Measurements from ENCODE around the gene SLC26A2. TPM values are rescaled to one million over a fixed set of nuclear protein-coding genes. Genes with fewer than 3 reads are reported as not detected.

Gene SLC26A2
- total RNA-seq, 4 donors from 2014 or later = 7.9 to 14.5 (median 8.6) TPM

DNA sequence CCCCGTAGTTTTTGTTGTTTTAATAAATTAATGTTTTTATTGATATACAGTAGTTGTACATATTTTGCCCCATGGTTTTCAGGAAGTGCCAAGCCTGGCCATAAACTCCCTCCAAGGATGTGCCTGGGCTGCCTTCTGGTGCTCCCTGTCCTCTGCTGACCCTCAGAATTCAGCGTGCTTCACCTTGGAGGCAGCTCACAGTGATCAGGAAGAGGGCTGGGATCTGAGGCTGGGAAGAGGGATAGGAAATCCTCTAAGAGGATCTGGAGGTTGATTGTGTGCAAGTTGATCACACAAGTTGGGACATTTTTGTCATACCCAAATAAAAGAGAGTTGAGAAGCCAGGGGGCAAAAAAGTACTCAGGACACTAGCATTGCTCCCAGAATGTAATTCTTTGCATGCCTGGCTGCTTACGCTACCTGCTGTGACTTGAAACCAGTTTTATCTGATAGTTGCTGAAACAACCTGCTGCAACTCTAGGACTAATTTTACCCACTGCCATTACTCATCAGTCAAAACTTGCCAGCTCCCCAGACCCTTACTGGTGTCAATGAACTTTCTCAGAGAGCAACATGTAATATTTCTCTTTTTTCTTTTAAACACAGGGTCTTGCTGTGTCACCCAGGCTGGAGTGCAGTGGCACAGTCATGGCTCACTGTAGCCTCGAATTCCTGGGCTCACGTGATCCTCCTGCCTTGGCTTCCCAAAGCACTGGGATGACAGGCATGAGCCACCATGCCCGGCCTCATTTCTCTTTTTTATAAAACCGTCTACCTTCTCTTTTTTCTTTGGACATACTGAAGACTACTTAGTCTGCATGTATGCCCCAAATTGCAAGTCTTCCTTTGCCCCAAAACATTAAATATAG is 44.9 kb upstream of the SLC26A2 start:
- no peak for ATAC-seq
- no peak overlapping the region for H3K27ac ChIP-seq
- H3K4me1 ChIP-seq = no peaks in the 10 kb centered on the region
- no peaks in the 10 kb centered on the region for H3K36me3 ChIP-seq
- H3K27me3 ChIP-seq = peaks cover 32% of the 10 kb centered on the region
- 67 to 84% methylated on average over 2 to 7 of the region's 7 CpGs for WGBS, 2 donors (ENCODE audit: low coverage in 1 of 2)
- no peak overlapping the region for H3K4me3 ChIP-seq
- no peak for TF ChIP-seq POLR2AphosphoS5 (IDR thresholded peaks at IDR 0.05)
- no peak for TF ChIP-seq EP300 (IDR thresholded peaks at IDR 0.05)
- no peak for TF ChIP-seq POLR2A (IDR thresholded peaks at IDR 0.05)
- TF ChIP-seq CTCF (IDR thresholded peaks at IDR 0.05) = no peak
- no peaks in the 10 kb centered on the region for H3K9me3 ChIP-seq

DNA sequence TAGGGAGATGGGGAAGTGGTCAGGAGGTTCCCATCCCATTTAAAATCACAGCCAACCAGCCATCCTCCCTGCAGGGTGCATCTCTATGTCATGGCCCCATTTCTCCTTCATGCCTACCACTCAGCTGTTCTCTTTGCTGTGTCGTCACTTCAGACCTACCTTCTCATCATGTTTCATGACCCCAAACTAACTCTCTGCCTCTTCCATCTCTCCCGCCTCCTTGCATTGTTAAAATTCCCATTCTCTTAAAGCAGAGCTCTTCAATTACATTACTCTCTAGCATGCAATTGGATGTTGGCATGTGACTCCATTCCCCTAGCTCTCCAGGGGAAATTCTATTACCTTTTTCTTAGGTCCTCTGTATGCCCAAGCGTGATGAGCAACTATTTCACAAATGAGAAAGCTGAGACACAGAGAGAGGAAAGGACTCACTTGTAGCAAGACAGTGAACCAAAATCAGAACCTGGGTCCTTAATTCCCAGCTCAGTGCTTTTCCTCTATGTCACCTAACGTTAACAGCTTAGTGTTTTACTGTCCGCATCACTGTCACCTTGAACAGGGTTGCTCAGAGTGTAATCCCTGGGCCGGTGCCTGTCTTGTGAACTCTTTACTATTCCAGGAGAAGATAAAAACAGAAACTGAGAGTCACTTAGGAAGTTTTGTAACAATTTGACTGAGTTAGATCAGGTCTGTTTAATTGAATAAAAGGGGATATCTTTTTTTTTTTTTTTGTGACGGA is 44.1 kb upstream of the SLC26A2 start:
- Histone ChIP-seq H3K4me3 (no peak overlapping the region), H3K9me3 (no peaks in the 10 kb centered on the region), H3K27ac (no peak overlapping the region), H3K36me3 (no peaks in the 10 kb centered on the region), H3K27me3 (peaks cover 26% of the 10 kb centered on the region), H3K4me1 (no peaks in the 10 kb centered on the region)
- no peak for ATAC-seq
- TF ChIP-seq POLR2A (IDR thresholded peaks at IDR 0.05) (no peak), CTCF (IDR thresholded peaks at IDR 0.05) (no peak), POLR2AphosphoS5 (IDR thresholded peaks at IDR 0.05) (no peak), EP300 (IDR thresholded peaks at IDR 0.05) (no peak)
- 75 to 87% methylated on average over 4 to 6 of the region's 7 CpGs for WGBS, 2 donors (ENCODE audit: low coverage in 1 of 2)

DNA sequence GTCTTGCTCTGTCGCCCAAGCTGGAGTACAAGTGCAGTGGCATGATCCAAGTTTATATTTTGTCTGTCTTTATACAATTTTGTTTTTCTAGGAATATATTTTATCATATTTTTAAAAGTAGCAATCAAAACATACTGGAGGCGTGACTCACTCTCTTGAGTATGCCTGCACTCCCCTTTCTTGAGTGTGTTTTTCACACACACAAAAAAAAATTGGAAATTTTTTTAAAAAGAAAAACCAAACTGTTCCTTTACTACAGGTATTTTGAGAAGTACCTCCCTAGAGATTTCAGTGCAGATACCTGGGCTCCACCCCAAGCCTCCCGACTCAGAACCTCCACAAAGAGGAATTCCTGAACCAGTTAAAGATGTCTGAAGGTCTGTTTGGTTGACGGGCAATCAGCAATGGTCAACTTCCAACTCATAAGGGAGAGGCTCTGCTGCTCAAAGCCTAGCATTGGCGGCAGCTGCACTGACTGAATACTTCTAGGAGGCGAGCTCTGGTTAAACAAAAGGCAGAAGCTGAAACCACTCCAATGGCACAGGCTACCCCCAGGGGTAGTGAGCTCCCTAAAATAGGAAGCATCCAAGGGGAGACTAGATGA is 43.4 kb upstream of the SLC26A2 start:
- Histone ChIP-seq H3K9me3 (no peaks in the 10 kb centered on the region), H3K27ac (no peak overlapping the region), H3K27me3 (peaks cover 26% of the 10 kb centered on the region), H3K4me3 (no peak overlapping the region), H3K36me3 (no peaks in the 10 kb centered on the region), H3K4me1 (no peaks in the 10 kb centered on the region)
- 64 to 86% methylated on average over 1 to 3 of the region's 6 CpGs for WGBS, 2 donors (ENCODE audit: low coverage in 1 of 2)
- TF ChIP-seq POLR2A (IDR thresholded peaks at IDR 0.05) (no peak), CTCF (IDR thresholded peaks at IDR 0.05) (no peak), POLR2AphosphoS5 (IDR thresholded peaks at IDR 0.05) (no peak), EP300 (IDR thresholded peaks at IDR 0.05) (no peak)
- no peak for ATAC-seq

DNA sequence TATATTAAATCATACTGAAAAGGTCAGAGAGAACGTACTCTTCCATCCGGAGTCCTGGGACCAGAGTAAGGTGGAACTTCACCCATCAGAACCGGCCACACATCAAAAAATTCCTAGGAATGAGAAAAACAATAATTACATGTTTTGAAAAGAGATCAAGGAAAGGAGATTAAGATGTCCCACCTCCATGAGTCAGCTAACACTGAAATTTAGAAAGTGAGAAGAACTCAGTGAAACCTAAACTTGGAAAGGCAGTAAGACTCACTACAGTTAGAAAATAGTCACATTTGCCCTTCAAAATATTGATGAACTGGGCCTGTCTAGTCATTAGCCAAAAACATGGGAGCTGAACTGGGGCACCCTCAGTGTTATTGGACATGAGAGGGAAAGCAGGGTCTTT is 39.0 kb upstream of the SLC26A2 start:
- TF ChIP-seq CTCF (IDR thresholded peaks at IDR 0.05) = no peak
- TF ChIP-seq POLR2AphosphoS5 (IDR thresholded peaks at IDR 0.05) = no peak
- no peak for TF ChIP-seq POLR2A (IDR thresholded peaks at IDR 0.05)
- no peak for TF ChIP-seq EP300 (IDR thresholded peaks at IDR 0.05)
- no peak overlapping the region for H3K27ac ChIP-seq

More for the DNA sequence above, 39.0 kb upstream of the SLC26A2 start:
- 79 to 100% methylated on average over 2 to 3 of the region's 3 CpGs for WGBS, 2 donors (ENCODE audit: low coverage in 1 of 2)
- H3K9me3 ChIP-seq = no peaks in the 10 kb centered on the region
- H3K27me3 ChIP-seq = peaks cover 17% of the 10 kb centered on the region
- ATAC-seq = no peak
- H3K4me1 ChIP-seq = no peaks in the 10 kb centered on the region
- no peak overlapping the region for H3K4me3 ChIP-seq
- no peaks in the 10 kb centered on the region for H3K36me3 ChIP-seq
